SK-N-SH (cell line): ENCODE measurements around the gene MAP3K7. TPM values are rescaled to one million over a fixed set of nuclear protein-coding genes. Genes with fewer than 3 reads are reported as not detected.

Experiments used
- CTCF ChIA-PET: fragments of 300-600, 350-600 bp; formaldehyde crosslinking; extraction: SDS; loops from one replicate; lab custom pipeline; 2021; lab: Yijun Ruan, JAX
- POLR2A ChIA-PET: fragments of 350-600 bp; sonication (Branson Sonifier 250); formaldehyde crosslinking; extraction: SDS; loops from one replicate; lab custom pipeline; 2020; ENCODE audit warnings: antibody characterized with exemption, inconsistent platforms; lab: Yijun Ruan, JAX
- DNase-seq: peaks from one replicate; pipeline ENCODE4 v3.0.0; 2012
- H2AFZ ChIP-seq: fragments of 200-600 bp; sonication (generic); 2 replicates; pipeline ENCODE4 v1.8.1; 2016; ENCODE audit warnings: antibody characterized with exemption, mild to moderate bottlenecking, low read depth
- H3F3A ChIP-seq: fragments of 200-600 bp; sonication (generic); replicated peaks from 2 replicates; pipeline ENCODE3; 2016; ENCODE audit warnings: antibody characterized with exemption, mild to moderate bottlenecking; ENCODE audit not compliant: insufficient read depth
- H3K27ac ChIP-seq, 2 experiments: fragments of 200-500 bp in 1 of 2; fragments of 200-600 bp in 1 of 2; sonication (Bioruptor generic) in 1 of 2; sonication (generic), shearing (Covaris generic) in 1 of 2; 2 replicates each; pipeline versions ENCODE4 v1.5.1 to v1.6.1; 2014 to 2016; ENCODE audit warnings: low read depth in 2 of 2, inconsistent platforms in 1 of 2, low read length in 1 of 2, mild to moderate bottlenecking in 1 of 2, mixed read lengths in 1 of 2
- H3K27me3 ChIP-seq: fragments of 200-600 bp; sonication (generic), shearing (Covaris generic); 2 replicates; pipeline ENCODE4 v1.6.1; 2016; ENCODE audit warnings: mixed run types; ENCODE audit not compliant: insufficient read depth
- H3K36me3 ChIP-seq, 2 experiments: fragments of 200-500 bp in 1 of 2; fragments of 200-600 bp in 1 of 2; sonication (Bioruptor generic) in 1 of 2; sonication (generic) in 1 of 2; replicated peaks in 1 of 2; 2 replicates each; pipeline versions ENCODE3 to v1.5.1; 2014 to 2016; ENCODE audit warnings: low read length in 1 of 2, mild to moderate bottlenecking in 1 of 2; ENCODE audit not compliant: insufficient read depth in 2 of 2, control insufficient read depth in 1 of 2
- H3K4me1 ChIP-seq, 2 experiments: fragments of 200-500 bp in 1 of 2; fragments of 200-600 bp in 1 of 2; sonication (Bioruptor generic) in 1 of 2; sonication (generic), shearing (Covaris generic) in 1 of 2; 2 replicates each; pipeline versions ENCODE4 v1.5.1 to v1.6.1; 2014 to 2016; ENCODE audit warnings: low read depth in 1 of 2, low read length in 1 of 2, mixed run types in 1 of 2; ENCODE audit not compliant: insufficient read depth in 2 of 2, control insufficient read depth in 1 of 2
- H3K4me2 ChIP-seq: fragments of 200-600 bp; sonication (generic), shearing (Covaris generic); 2 replicates; pipeline ENCODE4 v1.6.1; 2017; ENCODE audit warnings: mixed run types
- H3K4me3 ChIP-seq, 2 experiments: fragments of 200-500 bp in 1 of 2; fragments of 200-600 bp in 1 of 2; sonication (Bioruptor generic) in 1 of 2; sonication (generic), shearing (Covaris generic) in 1 of 2; 2 replicates each; pipeline versions ENCODE4 v1.5.1 to v1.8.1; 2014 to 2016; ENCODE audit warnings: low read depth in 2 of 2, inconsistent platforms in 1 of 2, low read length in 1 of 2, mild to moderate bottlenecking in 1 of 2, mixed read lengths in 1 of 2, moderate library complexity in 1 of 2
- H3K79me2 ChIP-seq: fragments of 200-600 bp; sonication (generic); 2 replicates; pipeline ENCODE4 v1.8.1; 2017; ENCODE audit warnings: mild to moderate bottlenecking; ENCODE audit not compliant: insufficient read depth
- H3K9ac ChIP-seq: fragments of 200-600 bp; sonication (generic); 2 replicates; pipeline ENCODE4 v1.6.1; 2017; ENCODE audit warnings: mixed run types
- H3K9me2 ChIP-seq: fragments of 200-600 bp; sonication (generic); 2 replicates; pipeline ENCODE4 v1.6.1; 2017; ENCODE audit warnings: mixed run types
- H3K9me3 ChIP-seq: fragments of 200-600 bp; sonication (generic); 2 replicates; pipeline ENCODE4 v1.6.1; 2017; ENCODE audit warnings: mixed run types, mild to moderate bottlenecking, moderate library complexity
- H4K20me1 ChIP-seq: fragments of 200-600 bp; sonication (generic); 2 replicates; pipeline ENCODE4 v1.6.1; 2017; ENCODE audit warnings: mild to moderate bottlenecking, mixed run types; ENCODE audit not compliant: insufficient read depth
- EP300 ChIP-seq, 2 experiments: IDR thresholded peaks; 2 replicates each; pipeline versions ENCODE4 v1.4.0 to v1.6.1; 2012; ENCODE audit warnings: borderline replicate concordance in 1 of 2, low read depth in 1 of 2, low read length in 1 of 2
- FOXJ3 ChIP-seq: sonication (generic); formaldehyde crosslinking; IDR thresholded peaks from 2 replicates; pipeline ENCODE4 v1.5.1; 2020; ENCODE audit warnings: mild to moderate bottlenecking, missing genetic modification reagents
- FOXM1 ChIP-seq: IDR thresholded peaks from 2 replicates; pipeline ENCODE4 v1.4.0; 2012; ENCODE audit warnings: low read depth, mild to moderate bottlenecking
- GABPA ChIP-seq: IDR thresholded peaks from 2 replicates; pipeline ENCODE4 v1.4.0; 2012; ENCODE audit warnings: low read depth, mild to moderate bottlenecking
- IRF3 ChIP-seq: fragments of 150-350 bp; IDR thresholded peaks from 2 replicates; pipeline ENCODE4 v1.6.1; 2016; ENCODE audit warnings: mild to moderate bottlenecking, low read depth, low read length
- JUND ChIP-seq: IDR thresholded peaks from 2 replicates; pipeline ENCODE4 v1.4.0; 2012
- MEF2A ChIP-seq: IDR thresholded peaks from 2 replicates; pipeline ENCODE4 v1.4.0; 2012; ENCODE audit warnings: low read depth, borderline replicate concordance
- MXI1 ChIP-seq: IDR thresholded peaks from 2 replicates; pipeline ENCODE4 v1.6.1; 2012; ENCODE audit warnings: mild to moderate bottlenecking, low read depth, low read length, improper control_type of control experiment
- NRF1 ChIP-seq: IDR thresholded peaks from 2 replicates; pipeline ENCODE4 v1.6.1; 2012; ENCODE audit warnings: low read depth, mild to moderate bottlenecking, low read length
- REST ChIP-seq: IDR thresholded peaks from 2 replicates; pipeline ENCODE4 v1.6.1; 2012; ENCODE audit warnings: mild to moderate bottlenecking, low read depth, low read length, moderate library complexity
- RXRA ChIP-seq: IDR thresholded peaks from 2 replicates; pipeline ENCODE4 v1.4.0; 2012; ENCODE audit warnings: low read depth, mild to moderate bottlenecking, borderline replicate concordance
- SMC3 ChIP-seq: IDR thresholded peaks from 2 replicates; pipeline ENCODE4 v1.6.1; 2012; ENCODE audit warnings: low read depth, low read length, improper control_type of control experiment
- TEAD4 ChIP-seq: IDR thresholded peaks from 2 replicates; pipeline ENCODE4 v1.4.0; 2012; ENCODE audit warnings: mild to moderate bottlenecking, borderline replicate concordance; ENCODE audit not compliant: insufficient read depth
- USF1 ChIP-seq: IDR thresholded peaks from 2 replicates; pipeline ENCODE4 v1.4.0; 2012; ENCODE audit warnings: low read depth, borderline replicate concordance
- USF2 ChIP-seq: fragments of 150-350 bp; IDR thresholded peaks from 2 replicates; pipeline ENCODE4 v1.6.1; 2017; ENCODE audit warnings: antibody characterized with exemption, low read length, low read depth, borderline replicate concordance
- YY1 ChIP-seq: IDR thresholded peaks from 2 replicates; pipeline ENCODE4 v1.4.0; 2012; ENCODE audit warnings: low read depth, mild to moderate bottlenecking
- WGBS: methylation state at CpG from one replicate; pipeline ENCODE4 v1.1.6; 2017; ENCODE audit warnings: low lambda C conversion rate; 5-methylcytosine and 5-hydroxymethylcytosine counted together
- polyA plus RNA-seq, 3 experiments: library from polyadenylated mRNA; depleted of rRNA; stranded (reverse); fragments of >200 nt; gene quantifications; 2 replicates each; pipeline ENCODE4 v1.2.3, GENCODE V29; 2012

The MAP3K7 gene
- polyA plus RNA-seq, 1 of the 3 experiments (the other 2 are of a cell fraction): 21.1 TPM

GRCh38 chr6:90477366-90477765 is 109.5 kb downstream of the MAP3K7 start:
- Histone ChIP-seq H3K9ac (no peak overlapping the region), H3K79me2 (no peaks in the 10 kb centered on the region), H3K4me1 (peaks cover 5 to 7% of the 10 kb centered on the region in 2 experiments; a peak in 3 of 4 replicates), H3K36me3 (no peaks in the 10 kb centered on the region), H2AFZ (no peak overlapping the region), H3F3A (no peaks in the 10 kb centered on the region), H3K27ac (no peak overlapping the region), H4K20me1 (no peaks in the 10 kb centered on the region), H3K9me2 (no peaks in the 10 kb centered on the region), H3K27me3 (no peaks in the 10 kb centered on the region), H3K4me2 (no peak overlapping the region)
- no peak for DNase-seq
- POLR2A ChIA-PET: no interaction called here
- CTCF ChIA-PET: interaction anchor here (0.7 to 9.1 kb wide), 12 partner anchors 17 to 535 kb away, joined by 3 to 169 read pairs (median 6); no protein-coding TSS in a partner anchor
- TF ChIP-seq TEAD4 (no peak), EP300 (IDR thresholded peaks at IDR 0.05; ENCODE audit: borderline replicate concordance in 1 of 2, low read depth in 1 of 2, low read length in 1 of 2) (no peak), NRF1 (no peak), MEF2A (no peak), MXI1 (no peak), SMC3 (no peak), YY1 (no peak), GABPA (no peak), RXRA (no peak), IRF3 (no peak), USF2 (no peak), REST (no peak), FOXM1 (no peak), FOXJ3 (no peak), JUND (no peak), USF1 (no peak)
- TF ChIP-seq, all 33 proteins: peak for 0
- WGBS: 75% methylated on average over 4 of the region's 4 CpGs
- no peak overlapping the region for H3K4me3 ChIP-seq
- H3K9me3 ChIP-seq: no peaks in the 10 kb centered on the region
